T-helper 22 cell (primary cell): ENCODE results near the gene SYT3.
A peak's percentile ranks its signal among the peaks of the same experiment; 100 is the strongest.

Experiments
- DNase-seq: peaks from one replicate; pipeline ENCODE4 v3.0.0-alpha.2; 2020; ENCODE audit warnings: low read depth

The SYT3 gene

DNA sequence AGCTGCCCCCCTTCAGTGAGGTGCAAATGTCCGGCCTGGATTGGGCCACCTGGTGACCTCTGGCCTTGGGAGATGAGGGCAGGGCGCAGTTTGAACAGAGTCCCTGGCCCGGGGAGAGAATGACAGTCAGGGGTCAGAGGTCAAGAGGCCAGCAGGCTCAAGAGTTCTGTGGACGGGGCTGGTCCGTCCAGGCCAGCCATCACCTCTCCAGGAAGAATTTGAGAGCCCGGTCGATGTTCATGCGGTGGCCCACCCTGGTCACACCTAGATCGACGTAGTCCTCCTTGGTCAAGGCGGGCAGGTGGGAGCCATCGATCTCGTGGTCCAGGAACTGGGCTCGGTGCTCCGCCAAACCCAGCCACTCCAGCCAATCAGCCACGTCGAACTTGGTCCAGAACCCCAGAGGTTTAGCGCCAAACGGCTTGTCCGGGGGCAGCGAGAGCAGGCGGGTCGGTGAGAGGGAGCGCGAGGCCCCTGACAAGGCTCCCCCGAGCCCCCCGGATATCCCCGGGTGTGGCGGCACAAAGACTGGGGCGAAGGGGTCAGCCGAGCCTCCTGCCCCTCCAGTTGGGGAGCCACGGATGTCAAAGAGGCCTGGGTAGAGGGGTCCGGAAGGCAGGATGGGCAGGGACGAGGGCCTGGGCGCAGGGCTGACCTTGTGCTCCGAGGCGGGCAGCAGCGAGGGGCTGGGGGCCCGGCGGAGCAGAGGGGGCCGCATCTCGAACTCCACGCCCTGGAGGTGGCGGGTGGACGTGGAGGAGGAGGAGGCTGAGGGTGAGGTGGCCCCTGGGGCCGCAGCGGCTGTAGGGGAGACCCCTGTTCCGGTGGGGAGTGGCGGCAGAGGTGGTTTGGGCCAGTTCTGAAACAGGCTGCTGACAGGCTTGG is 22.3 kb upstream of the SYT3 start:
- DNase-seq, result no peak

DNA sequence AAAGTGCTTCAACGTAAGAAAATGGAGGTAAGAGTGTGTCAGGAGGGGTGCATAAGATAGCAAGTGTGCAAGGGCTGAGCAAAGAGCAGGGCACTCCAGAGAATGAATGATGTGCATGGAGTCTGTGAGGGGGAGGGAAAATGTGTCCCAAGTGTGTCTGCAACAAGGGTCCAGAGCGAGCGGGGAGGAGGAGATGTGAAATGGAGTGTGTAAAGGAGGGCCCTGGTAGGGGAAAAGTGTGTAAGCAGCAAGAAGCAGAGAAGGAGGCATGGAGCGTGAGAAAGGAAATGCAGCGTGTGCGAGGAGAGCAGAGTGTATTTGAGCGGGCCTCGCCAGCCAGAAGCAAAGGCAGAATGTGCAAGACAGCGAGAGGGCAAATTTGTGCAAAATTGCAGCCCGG is 21.3 kb upstream of the SYT3 start:
- no peak for DNase-seq

DNA sequence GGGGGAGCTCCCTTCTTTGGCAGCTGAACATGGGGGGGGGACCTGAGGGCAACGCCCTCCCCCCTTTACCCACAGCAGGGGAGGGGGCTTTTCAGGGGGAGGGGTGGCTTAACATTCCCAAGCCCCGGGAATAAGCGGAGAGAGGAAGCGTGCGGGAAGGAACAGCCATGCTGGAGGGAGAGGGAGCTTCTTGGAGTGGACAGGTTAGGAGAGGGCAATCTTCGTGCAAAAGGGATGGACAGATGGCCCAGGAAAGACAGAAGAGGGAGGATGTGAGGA is 20.3 kb upstream of the SYT3 start:
- no peak for DNase-seq

DNA sequence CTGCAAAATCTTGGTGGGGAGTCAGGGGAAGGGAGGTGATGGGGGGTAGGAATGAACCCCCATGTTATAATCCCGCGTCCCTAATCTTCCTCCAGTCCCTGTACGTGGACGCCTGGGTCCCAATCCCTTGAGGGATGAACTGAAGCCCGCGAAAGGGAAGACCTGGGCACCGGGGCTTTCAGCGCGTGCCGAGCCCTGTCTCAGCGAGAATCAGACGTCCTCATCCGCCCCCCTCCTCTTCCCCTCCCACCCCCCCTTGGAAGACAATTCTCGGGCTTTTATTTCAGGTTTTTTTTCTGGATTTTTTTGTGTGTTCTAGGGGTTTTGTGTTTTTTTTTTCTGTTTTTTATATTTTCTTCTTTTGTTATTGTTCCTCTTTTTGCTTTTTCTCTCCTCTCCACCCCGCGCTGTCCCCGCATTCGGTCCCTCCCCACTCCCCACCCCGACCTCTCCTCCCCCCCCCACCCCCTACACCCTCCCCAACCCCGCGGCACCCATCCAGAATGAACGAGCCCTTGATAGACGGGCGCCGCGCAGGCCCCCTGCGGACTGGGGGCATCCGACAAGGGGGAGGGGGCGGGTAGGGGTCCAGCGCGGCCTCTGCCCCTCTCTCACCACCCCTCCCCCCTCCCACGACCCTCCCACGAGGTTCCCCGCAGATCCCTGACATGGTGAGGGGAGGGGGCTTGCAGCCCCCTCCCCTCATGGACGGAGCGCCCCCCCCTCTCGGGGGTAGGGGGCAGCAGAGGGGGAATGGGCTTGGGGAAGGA is 19.8 kb upstream of the SYT3 start:
- no peak for DNase-seq

DNA sequence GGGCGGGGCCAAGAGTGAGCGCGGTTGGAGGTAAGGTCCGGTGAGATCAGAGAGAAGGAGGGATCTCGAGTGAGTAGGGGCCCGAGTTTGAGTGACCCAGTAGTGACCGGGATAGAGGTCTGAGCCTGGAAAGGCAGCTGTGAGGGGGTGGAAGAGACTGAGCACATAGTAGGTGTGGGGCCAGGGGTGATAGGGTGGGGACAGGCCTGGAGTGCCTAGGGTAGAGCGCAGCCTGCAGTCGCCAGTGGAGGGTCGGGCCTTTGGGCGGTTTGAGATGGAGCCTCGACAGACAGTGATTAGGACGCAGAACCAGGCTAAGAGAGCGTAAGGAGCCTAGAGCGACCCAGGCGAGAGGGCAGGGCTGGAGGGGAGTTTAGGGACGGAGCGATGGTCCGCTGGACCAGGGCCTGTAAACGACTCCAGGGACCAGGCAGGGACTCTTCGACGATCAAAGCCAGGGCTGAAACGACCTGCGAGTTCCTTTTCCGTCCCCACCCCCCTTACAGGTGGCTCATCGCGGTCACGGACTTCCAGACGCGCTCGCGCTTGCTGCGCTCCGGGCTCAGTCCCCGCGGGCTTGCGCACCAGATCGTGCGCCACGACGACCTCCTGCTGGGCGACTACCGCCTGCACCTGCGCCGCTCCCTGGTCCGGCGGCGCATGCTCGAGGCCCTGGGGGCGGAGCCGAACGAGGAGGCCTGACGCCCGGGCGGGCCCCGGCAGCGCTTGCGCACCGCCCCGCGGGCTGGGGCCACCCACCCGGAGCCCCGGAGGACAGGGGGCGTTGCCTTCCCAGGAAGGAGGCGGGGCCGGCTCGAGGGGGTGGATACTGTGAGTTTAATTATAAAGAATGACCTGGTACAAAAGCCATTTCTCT is 19.0 kb upstream of the SYT3 start:
- DNase-seq, result no peak

DNA sequence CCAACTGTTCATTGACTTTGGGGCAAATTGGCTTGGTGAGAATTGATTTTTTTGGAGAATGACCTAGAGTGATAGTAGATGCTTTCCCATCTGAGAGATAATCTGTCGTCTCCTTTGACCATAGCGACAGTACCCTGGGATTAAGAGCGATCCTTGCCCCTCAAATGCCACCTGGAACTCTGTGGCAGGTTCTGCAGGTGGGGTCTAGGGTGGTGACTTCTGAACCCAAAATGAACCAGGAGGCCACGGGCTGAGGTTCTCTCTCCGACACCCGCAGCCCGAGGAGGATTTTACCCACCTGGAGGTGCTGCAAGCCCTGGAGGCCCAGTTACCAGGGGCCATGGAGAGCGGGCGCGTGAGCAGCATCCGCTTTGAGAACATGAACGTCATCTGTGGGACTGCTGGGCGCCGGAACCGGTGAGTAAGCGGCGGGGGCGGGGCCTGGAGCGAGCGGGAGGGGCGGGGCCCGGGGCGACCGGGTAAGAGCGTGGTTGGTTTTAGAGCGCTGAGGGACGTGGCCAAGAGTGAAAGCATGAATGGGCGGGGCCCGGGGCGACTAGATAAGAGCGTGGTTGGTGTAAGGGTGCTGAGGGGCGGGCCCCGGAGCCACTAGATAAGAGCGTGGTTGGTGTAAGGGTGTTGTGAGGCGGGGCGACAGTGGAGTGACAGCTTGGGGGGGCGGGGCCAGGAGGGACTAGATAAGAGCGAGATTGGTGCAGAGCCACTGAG is 18.2 kb upstream of the SYT3 start:
- peak; percentile 48 for DNase-seq

DNA sequence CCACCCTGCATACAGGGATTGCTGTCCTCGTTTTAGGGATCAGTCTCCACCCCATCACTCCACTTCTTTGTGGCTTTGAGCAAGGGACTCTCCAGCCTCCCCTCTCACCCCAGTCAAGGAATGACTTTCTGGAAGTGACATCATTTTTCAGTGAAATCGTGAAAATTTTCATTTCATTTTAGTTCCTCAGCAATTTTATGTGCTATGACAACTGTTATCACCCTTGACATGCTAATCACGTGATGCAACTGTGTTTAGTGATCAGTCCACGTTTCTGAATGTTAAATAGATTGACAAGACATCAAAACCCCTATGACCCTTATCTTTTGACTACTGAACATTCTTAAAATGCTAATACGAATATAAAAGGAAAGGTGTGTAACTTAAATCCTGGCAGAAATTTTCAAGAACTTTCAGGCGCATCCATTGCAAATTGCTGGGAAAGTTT is 17.6 kb upstream of the SYT3 start:
- no peak for DNase-seq

DNA sequence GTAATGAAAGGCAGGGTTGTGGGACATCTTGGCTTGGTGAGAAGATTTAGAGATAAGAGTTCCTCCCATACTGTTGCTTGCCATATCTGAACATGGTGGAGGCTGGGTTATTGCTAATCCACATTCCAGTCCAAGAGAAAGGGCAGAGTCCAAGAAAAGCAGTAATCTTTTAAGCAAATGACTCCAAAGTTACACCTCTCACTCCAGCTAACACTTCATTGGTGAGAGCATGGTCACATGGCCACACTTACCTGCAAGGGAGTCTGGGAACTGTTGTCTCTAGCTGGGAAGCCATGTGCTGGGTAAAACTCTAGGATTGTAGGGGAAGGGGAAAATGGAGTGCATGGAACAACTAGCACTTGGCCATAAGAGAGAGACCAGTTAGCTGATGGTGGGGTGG is 15.2 kb upstream of the SYT3 start:
- DNase-seq, result no peak

DNA sequence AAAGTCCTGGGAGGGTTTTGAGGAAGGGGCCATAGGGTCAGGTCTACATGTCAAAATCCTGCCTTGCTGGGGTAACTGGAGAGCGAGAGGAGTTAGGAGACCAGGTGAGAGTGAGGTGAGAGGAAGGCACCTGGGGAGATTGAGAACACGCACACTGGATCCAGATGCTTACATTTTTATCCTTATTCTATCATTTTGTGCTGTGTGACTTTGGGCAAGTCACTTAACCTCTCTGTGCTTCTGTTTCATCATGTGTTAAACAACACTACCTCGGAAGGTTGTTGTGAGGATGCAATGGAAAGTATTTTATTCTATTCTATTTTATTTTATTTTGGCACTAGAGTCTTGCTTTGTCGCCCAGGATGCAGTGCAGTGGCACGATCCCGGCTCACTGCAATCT is 13.0 kb upstream of the SYT3 start:
- DNase-seq, result no peak

DNA sequence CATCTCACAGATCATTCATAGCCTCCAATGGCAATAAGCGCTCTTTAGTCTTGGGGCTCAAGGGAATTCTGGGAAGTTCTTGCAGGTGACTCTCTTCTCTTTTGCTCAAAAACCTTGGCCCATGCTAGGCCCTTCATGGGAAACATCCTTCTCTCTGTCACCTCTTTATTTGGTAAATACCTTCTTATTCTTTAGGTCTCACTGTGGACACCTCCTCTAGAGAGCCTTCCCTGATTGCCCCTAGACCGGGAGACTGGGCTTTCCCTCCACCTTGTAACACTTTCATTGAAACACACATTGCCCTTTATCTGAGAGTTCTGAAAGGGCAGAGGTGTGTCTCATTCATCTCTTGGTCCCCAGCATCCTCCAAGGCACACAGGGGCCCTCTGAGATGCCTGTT is 11.5 kb upstream of the SYT3 start:
- no peak for DNase-seq

DNA sequence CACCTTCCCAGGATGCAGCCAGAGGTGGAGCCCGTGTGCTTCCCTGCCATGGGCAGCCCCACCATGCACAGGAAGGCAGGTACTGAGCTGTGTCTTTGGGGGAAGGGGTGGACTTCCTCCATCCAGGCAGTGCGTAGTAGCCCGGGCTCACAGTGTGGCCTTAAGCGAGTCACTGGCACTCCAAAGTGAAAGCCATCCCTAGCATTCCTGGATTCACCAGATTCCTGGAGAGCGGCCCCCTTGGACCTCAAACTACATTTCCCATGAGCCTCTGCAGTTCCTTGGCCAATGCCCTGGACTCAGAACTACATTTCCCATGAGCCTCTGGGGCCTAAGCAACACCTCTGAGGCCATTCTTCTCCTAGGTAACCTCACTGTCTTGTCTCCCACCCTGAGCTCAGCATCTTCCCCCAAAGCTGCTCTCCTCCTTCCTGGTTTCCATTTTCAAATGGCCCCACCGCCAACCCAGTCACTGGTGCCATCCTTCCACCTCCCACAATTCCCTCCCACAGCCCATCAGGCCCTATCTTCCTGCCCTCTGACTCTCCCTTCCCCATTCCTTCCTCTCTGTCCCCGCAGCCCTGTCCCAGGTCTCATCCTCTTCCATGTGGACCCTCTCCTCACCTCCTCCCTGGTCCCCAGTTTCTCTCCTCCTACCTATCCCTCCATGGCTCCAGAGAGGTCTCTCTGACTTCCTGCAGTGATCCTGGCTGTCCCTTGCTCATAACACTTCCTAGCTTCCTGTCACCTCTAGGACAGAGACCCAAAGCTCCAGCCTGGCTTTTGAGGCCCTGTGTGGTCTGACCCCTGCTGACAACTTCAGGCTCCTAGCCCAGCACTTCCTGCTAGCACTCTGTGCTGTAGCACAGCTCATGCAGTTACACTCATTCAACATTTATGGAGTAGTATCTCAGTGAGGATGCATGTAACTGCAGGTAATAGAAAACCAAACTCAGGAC is 10.0 kb upstream of the SYT3 start, which contains the start of gene C19orf81:
TSS of gene C19orf81 (plus strand) at position 13 of the 959 bp plus-strand sequence. CDS start at position 13, 0 bp downstream.
- no peak for DNase-seq

DNA sequence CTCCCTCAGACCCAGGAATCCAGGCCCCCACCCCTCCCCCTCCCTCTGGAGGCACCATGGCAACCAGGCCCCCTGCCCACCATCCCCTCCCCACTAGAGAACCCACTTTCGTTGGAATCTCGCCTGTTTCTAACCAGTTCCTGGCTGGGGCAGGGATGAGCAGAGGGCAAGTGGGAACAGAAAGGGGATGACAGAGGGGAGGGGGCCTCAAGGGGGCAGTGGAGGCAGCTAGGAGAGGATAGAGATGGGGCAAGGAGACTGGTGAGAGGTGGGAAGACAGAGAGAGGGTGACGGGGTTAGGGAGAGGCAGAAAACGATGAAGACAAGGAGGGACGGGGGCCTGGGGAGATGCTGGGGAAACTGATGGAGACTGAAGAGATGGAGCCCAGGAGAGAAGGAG is 9.0 kb upstream of the SYT3 start:
- DNase-seq, result no peak

DNA sequence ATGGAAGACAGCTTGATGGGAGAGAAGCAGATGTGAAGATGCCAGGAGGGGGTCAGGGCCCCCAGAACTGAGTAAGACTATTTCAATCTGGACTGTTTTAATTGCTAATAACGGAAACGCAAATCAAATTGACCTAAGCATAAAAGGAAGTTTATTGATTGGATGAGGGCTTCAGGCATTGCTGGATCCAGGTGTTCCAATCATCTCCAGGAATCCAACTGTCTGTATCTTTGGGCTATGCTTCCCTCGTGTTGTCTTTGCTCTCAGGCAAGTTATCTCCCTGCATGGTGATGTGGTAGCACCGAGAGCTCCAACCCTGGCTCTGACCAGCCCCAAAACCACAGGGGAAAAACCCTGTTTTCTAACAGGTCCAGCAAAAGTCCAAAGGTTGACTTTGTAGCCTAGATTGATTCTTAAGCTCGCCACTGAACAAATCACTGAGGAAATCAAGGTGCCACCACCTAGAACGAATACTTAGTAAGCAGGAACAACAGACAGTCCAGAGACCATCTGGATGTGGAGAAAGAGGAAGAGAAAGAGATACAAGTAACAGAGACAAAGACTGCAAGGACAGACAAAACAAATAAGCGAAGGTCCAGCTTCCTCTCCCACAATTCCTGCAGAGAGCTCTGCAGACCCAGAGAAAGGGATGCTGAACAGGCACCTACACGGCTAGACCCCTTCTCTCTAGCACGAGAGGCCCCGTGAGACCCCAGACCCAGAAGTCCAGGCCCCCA is 8.4 kb upstream of the SYT3 start:
- DNase-seq, result no peak

DNA sequence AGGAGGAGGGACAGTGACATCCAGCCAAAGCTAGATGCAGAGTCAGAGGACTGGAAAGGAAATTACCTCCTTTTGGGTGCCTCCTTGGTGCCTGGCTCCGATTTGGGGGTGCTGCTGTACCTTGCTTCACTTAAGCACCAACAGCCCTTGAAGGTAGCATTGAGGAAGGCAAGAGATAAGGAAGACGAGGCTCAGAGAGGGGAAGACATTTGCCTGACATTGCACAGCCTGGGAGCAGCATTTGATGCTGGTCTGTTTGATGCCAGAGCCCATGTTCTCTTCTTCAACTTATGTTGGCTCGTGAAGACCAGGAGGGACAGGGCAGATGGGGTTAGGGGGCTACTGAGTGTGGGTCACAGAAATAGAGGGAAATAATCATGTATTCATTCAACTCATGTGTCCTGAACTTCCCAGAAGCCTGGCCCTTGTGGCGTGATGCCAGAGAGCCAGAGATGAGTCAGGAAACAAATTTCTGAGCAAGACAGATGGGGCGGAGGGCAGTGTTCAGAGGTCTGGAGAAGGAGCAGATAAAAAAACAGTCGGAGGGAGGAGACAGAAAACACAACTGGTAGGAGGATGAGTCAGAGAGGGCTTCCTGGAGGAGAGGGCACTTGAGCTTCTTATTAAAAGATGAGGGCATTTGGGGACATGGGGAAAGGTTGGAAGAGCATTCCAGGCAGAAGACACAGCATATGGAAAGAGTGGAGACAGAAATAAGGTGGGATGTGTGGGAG is 6.6 kb upstream of the SYT3 start:
- no peak for DNase-seq

DNA sequence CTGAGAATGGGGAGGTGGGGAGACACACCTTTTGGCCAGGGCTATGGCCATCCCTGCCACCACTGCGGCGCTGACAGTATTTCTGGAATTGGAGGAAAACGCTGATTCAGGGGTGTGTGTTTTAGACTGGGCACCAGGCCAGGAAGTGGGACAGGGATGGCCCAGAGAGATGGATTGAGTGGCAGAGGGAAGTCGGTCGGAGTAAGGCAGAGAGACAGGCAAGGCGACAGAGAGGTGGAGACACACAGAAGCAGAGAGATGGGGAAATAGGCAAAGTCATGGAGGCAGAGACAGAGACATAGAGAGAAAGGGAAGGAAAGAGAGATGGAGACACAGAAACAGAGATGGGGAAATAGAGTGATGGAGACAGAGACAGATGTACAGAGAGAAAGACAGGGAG is 5.4 kb upstream of the SYT3 start:
- DNase-seq, result no peak

DNA sequence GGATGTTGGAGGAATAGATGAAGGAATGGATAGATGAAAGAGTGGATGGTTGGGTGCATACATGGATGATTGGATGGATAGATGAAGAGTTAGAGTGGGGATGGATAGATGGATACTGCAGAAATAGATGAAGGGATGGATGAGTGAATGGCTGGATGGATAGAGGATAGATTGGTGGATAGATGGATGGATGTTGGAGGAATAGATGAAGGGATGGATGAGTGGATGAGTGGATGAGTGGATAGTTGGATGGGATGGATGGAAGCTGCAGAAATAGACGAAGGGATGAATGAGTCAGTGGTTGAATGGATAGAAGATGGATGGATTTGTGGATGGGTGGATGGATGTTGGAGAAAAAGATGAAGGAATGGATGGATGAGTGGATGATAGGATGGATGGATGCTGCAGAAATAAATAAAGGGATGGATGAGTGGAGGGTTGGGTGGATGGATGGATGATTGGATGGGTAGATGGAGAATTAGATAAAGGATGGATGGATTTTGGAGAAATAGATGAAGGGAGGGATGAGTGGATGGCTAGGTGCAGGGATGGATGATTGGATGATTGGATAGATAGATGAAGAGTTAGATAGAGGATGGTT is 4.7 kb upstream of the SYT3 start:
- no peak for DNase-seq

DNA sequence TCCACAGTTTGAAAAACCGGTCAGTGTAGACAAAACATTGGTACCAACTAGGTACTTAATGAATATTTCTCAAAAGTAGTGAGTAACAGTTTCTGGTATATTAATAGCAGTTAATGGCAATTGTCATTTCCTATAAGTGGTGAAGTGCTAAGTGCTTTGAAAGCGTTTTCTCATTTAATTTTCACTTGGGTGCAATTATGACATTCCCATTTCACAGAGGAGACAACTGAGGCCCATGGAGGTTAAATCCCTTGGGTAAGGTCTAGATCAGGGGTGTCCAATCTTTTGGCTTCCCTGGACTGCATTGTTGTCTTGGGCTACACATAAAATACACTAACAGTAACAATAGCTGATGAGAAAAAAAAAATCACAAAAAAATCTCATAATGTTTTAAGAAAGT is 687 bp upstream of the SYT3 start:
- no peak for DNase-seq

DNA sequence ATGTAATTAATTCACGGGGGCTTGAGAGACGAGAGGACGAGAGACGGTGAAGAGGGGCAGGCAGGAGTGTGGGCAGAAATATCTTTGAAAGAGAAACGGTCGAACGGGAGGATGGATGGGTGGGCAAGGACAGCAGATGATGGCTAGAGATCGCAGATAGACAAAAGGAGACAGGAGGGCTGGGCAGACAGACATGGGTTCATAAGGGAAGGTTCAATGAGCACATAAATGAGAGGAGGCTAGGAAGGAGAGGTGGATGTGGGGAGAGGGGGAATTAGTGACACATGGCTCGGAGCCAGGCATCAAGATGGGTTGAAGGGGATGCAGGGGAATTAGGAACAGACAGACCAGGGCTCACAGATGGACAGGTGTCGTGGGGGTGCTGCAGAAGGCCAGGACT is 1.1 kb downstream of the SYT3 start:
- no peak for DNase-seq
